Thyroid gland (tissue), 4 donors: ENCODE results near the gene MYO1A. TPM values are rescaled to one million over a fixed set of nuclear protein-coding genes. Genes with fewer than 3 reads are reported as not detected.
"Not testable (repeated sequence)": the region's sequence is repeated elsewhere in the genome, so short reads cannot be mapped to it uniquely, and the experiment has no call there.

Experiments used
- DNase-seq, 2 donors: peaks; one replicate each; pipeline ENCODE4 v3.0.0-alpha.2; 2019
- H3K27ac ChIP-seq, 3 donors: fragments of 200-600 bp; sonication (generic); 1 replicate in 2 of 3; 2 replicates in 1 of 3; pipeline ENCODE4 v1.5.1; 2016 to 2019; ENCODE audit warnings: mild to moderate bottlenecking in 1 of 3, moderate library complexity in 1 of 3
- H3K27me3 ChIP-seq: fragments of 200-600 bp; sonication (generic); one replicate; pipeline ENCODE4 v1.5.1; 2019
- H3K36me3 ChIP-seq, 2 donors: fragments of 200-600 bp; sonication (generic); one replicate each; pipeline ENCODE4 v1.5.1; 2016 to 2019
- H3K4me1 ChIP-seq, 2 donors: fragments of 200-600 bp; sonication (generic); one replicate each; pipeline ENCODE4 v1.5.1; 2017 to 2019
- H3K4me3 ChIP-seq, 3 donors: fragments of 200-600 bp; sonication (generic); replicated peaks in 1 of 3; 1 replicate in 2 of 3; 2 replicates in 1 of 3; pipeline ENCODE4 v1.5.1; 2016; ENCODE audit warnings: mild to moderate bottlenecking in 1 of 3
- H3K9me3 ChIP-seq: fragments of 200-600 bp; sonication (generic); one replicate; pipeline ENCODE4 v1.5.1; 2017
- CTCF ChIP-seq, 6 experiments: fragments of 200-600 bp in 3 of 6; fragments of 450-650 bp in 3 of 6; sonication (generic) in 3 of 6; IDR thresholded peaks; one replicate each; pipeline ENCODE4 v1.5.1; 2016 to 2019; ENCODE audit warnings: antibody characterized with exemption in 6 of 6, mild to moderate bottlenecking in 2 of 6, inconsistent platforms in 1 of 6, moderate library complexity in 1 of 6
- POLR2A ChIP-seq, 2 donors: fragments of 450-650 bp; IDR thresholded peaks; one replicate each; pipeline ENCODE4 v1.6.1; 2017; ENCODE audit warnings: antibody characterized with exemption in 2 of 2, mild to moderate bottlenecking in 2 of 2, moderate library complexity in 1 of 2
- WGBS, 2 donors: methylation state at CpG; one replicate each; pipeline ENCODE4 v1.1.5; 2017; 5-methylcytosine and 5-hydroxymethylcytosine counted together
- intact Hi-C: fragments of 100-400 bp; cut with DNase I; formaldehyde crosslinking; loops from one replicate; pipeline ENCODE4 v1.15.1; 2023
- total RNA-seq, 4 donors: library from RNA; depleted of rRNA; stranded (reverse); fragments of >200 nt; gene quantifications; one replicate each; pipeline ENCODE4 v1.2.3, GENCODE V29; 2016

Gene MYO1A
- total RNA-seq, 4 donors from 2014 or later = not detected

DNA sequence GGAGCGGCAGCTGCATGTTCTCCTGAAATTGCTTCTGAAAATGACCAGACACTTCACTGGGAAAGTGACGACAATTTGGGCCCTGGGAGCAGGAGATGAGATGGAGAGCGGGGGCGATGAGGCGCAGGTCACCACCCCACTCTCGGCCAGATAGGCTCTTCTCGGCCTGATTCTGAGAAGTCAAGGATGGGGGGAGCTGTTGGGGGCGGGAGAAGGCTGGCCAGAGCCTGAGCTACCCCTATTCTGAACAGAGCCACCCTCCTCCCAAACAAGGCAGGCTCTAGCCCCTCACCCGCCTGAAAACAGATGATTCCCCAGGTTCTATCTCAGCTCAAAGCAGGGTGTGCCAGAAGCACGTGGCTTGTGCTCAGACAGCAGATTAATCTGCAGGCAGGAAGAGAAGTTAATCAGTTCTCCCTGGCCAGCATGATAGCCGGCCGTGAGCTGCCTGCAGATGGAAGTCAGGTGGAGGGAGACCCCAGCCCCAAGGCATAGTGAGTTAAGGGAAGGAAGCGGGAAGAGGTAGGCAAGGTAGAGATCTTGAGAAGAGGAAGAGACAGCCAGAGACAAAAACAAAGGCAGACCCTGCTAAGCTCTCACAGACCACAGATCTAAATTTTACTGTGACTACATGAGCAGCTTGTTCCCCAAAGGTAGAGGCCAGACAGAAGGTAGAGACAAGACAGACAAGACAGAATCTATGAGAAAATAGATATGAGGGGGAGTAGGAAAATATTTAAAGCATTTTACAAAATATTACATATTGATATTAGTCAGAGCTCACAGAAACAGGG is 22.7 kb downstream of the MYO1A start:
- no peak overlapping the region for H3K4me3 ChIP-seq
- intact Hi-C loops = no loop called here
- H3K36me3 ChIP-seq = no peaks in the 10 kb centered on the region
- no peak overlapping the region for H3K27ac ChIP-seq
- no peak for DNase-seq
- no peaks in the 10 kb centered on the region for H3K9me3 ChIP-seq
- H3K27me3 ChIP-seq = no peaks in the 10 kb centered on the region
- TF ChIP-seq CTCF (IDR thresholded peaks at IDR 0.05) = no peak
- TF ChIP-seq POLR2A (IDR thresholded peaks at IDR 0.05) = no peak
- no peaks in the 10 kb centered on the region for H3K4me1 ChIP-seq
- WGBS, 2 donors = 60 to 68% methylated on average over 13 of the region's 13 CpGs

DNA sequence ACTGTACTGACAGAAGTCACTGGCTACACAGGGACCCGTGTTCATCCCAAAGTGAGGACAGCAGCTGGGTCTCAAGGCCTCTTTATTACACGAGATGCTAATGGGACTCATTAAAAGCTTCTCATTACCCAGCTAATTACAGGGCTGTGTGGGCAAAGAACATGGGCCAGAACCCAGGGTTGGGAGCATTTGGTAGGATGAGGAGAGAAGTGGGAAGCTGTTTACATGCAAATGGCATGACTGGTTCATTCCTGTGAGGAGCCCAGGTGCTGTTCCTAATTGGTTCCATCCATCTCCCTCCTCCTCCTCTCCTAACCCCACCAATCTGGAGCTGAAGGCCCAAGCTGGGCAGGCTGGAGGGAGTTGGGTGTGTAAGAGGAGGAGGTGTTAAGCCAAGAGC is 24.7 kb downstream of the MYO1A start:
- H3K9me3 ChIP-seq = no peaks in the 10 kb centered on the region
- H3K36me3 ChIP-seq = no peaks in the 10 kb centered on the region
- WGBS, 2 donors = 79 to 96% methylated on average over 2 of the region's 2 CpGs
- H3K4me1 ChIP-seq = no peaks in the 10 kb centered on the region
- no peak for TF ChIP-seq CTCF (IDR thresholded peaks at IDR 0.05)
- no peak for TF ChIP-seq POLR2A (IDR thresholded peaks at IDR 0.05)
- no peaks in the 10 kb centered on the region for H3K27me3 ChIP-seq
- no peak overlapping the region for H3K27ac ChIP-seq
- intact Hi-C loops = no loop called here
- DNase-seq = no peak
- no peak overlapping the region for H3K4me3 ChIP-seq

DNA sequence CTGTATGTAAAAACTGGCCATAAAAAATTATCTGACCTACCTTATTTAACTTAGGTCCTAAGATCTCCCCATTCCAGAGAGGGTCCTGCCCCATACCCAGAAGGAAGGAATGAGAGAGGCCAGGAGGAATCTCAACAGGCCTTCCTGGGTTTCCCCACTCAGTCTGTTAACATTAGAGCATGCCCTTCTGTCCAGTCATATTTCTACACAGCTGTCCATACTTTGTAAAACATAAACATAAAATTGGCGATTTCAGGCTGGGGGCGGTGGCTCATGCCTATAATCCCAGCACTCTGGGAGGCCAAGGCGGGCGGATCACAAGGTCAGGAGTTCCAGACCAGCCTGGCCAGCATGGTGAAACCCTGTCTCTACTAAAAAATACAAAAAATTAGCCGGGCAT is 27.6 kb downstream of the MYO1A start:
- H3K4me1 ChIP-seq, intact Hi-C loops, H3K36me3 ChIP-seq, H3K27me3 ChIP-seq, H3K9me3 ChIP-seq, H3K27ac ChIP-seq, DNase-seq, H3K4me3 ChIP-seq: not testable (repeated sequence)
- WGBS, 2 donors = 96% methylated on average over 5 of the region's 5 CpGs

GRCh38 chr12:57019983-57020719 is 29.8 kb downstream of the MYO1A start:
- DNase-seq = no peak
- no peak for TF ChIP-seq CTCF (IDR thresholded peaks at IDR 0.05)
- no peak for TF ChIP-seq POLR2A (IDR thresholded peaks at IDR 0.05)
- WGBS, 2 donors = 89% methylated on average over 9 of the region's 9 CpGs

GRCh38 chr12:57018906-57019305 is 31.0 kb downstream of the MYO1A start:
- Histone ChIP-seq H3K27ac (no peak overlapping the region), H3K36me3 (no peaks in the 10 kb centered on the region), H3K4me3 (no peak overlapping the region), H3K4me1 (no peaks in the 10 kb centered on the region), H3K27me3 (no peaks in the 10 kb centered on the region), H3K9me3 (no peaks in the 10 kb centered on the region)
- TF ChIP-seq POLR2A (IDR thresholded peaks at IDR 0.05) (no peak), CTCF (IDR thresholded peaks at IDR 0.05) (no peak)
- WGBS, 2 donors = 70 to 74% methylated on average over 1 of the region's 1 CpG
- intact Hi-C loops = no loop called here
- DNase-seq = no peak

More at GRCh38 chr12:57019983-57020719, 29.8 kb downstream of the MYO1A start:
- H3K27me3 ChIP-seq = no peaks in the 10 kb centered on the region
- no peak overlapping the region for H3K27ac ChIP-seq
- no peaks in the 10 kb centered on the region for H3K36me3 ChIP-seq
- intact Hi-C loops = no loop called here
- no peak overlapping the region for H3K4me3 ChIP-seq
- H3K9me3 ChIP-seq = no peaks in the 10 kb centered on the region
- H3K4me1 ChIP-seq = no peaks in the 10 kb centered on the region

DNA sequence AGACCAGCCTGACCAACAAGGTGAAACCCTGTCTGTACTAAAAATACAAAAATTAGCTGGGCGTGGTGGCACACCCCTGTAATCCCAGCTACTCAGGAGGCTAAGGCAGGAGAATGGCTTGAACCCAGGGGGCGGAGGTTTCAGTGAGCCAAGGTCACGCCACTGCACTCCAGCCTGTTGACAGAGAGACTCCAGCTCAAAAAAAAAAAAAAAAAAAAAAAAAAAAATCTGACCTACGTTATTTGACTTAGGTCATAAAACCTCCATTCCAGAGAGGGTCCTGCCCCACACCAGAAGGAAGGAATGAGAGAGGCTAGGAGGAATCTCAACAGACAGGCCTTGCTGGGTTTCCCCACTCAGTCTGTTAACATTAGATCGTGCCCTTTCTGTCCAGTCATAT is 31.6 kb downstream of the MYO1A start:
- not testable (repeated sequence) for H3K27ac ChIP-seq

More for the DNA sequence above, 31.6 kb downstream of the MYO1A start:
- H3K4me3 ChIP-seq, H3K36me3 ChIP-seq, intact Hi-C loops, H3K9me3 ChIP-seq, H3K27me3 ChIP-seq, DNase-seq, H3K4me1 ChIP-seq: not testable (repeated sequence)
- WGBS, 2 donors = 79 to 87% methylated on average over 5 of the region's 5 CpGs
